Muscle of back (tissue), 11 donors: ENCODE measurements around the gene ZNF330. TPM values are rescaled to one million over a fixed set of nuclear protein-coding genes. Genes with fewer than 3 reads are reported as not detected.

Experiments
- DNase-seq, 3 donors: peaks; one replicate each; pipeline versions ENCODE4 v3.0.0 to v3.0.0-alpha.2; 2013
- polyA plus RNA-seq, 10 donors: library from polyadenylated mRNA; unstranded; fragments of 120-200 nt; gene quantifications; one replicate each; pipeline ENCODE4 v1.2.1, GENCODE V29; 2013; ENCODE audit not compliant: insufficient read length in 10 of 10

ZNF330 gene
- polyA plus RNA-seq, 10 donors = 32.2 to 40.2 (median 37.2) TPM

DNA sequence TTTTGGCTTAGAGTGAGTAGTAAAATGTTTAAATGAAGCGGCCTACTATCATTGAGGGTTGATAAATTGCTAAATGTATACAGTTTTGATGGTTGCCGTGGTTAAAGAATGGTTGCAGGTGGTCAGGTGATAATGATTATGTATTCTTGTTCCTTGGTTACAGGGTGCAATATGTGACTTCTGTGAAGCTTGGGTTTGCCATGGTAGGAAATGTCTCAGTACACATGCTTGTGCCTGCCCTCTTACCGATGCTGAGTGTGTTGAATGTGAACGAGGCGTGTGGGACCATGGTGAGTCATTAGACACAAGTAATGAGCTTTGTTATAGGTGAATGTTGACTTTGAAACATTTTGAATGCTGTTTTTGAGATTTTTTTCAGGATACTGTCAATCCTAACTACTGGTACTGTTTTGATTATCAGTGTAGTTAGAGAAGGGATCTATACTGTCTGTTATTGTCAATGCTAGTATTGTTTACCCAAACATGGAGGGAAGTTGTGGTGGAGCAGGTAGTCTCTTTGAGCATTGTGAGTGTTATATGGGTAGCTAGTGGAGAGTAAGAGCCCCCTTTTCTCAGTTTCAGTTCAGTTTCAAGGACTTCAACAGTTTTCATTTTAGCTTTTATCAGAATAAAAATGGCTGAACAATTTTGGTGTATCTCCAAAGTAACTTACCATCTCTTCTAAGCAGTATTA is 8.9 kb downstream of the ZNF330 start:
- DNase-seq = no peak

GRCh38 chr4:141233673-141234072 is 13.0 kb downstream of the ZNF330 start:
- DNase-seq = no peak

- peak in 1 of 3 donors; percentile 51 for DNase-seq
Measured at GRCh38 chr4:141238186-141238585, 17.5 kb downstream of the ZNF330 start.

DNA sequence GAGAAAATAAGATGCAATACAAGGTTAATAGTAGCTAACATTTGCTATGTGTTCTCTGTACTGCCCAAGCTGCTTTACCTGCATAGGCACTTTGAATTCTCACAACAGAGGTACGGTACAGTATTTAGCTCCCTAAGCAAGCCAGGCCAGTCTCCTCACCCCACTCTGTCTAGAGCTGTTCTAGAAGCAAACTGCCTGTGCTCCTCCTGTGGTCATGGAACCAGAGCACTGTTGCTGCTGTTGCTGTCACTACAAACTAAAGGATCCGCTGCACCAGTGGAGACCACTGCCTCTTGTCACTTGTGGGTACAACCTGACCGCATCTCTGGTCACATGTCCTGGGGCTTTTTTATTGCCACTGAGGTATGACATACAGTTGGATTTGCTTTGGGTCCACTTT is 19.6 kb downstream of the ZNF330 start:
- no peak for DNase-seq

- no peak for DNase-seq
Measured at GRCh38 chr4:141240671-141241070, 20.0 kb downstream of the ZNF330 start.

DNA sequence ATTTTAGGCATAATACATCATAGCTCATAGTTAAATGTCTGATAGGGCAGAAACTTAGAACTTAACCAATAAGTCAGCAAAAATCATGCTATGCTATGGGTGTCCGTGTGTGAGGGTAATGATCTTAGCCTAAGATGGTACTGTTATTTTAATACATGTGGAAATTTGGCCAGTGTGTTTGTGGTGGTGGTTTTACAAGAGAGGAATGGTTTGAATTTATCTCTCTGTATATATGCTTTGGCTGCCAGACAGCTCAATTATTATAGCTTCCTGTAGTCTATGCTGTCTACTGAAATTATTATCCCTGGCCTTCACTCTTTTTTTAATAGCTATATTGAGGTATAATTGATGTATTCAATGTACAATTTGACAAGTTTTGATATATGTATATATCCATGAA is 21.3 kb downstream of the ZNF330 start:
- no peak for DNase-seq

GRCh38 chr4:141244419-141244818 is 23.7 kb downstream of the ZNF330 start:
- DNase-seq = no peak

DNA sequence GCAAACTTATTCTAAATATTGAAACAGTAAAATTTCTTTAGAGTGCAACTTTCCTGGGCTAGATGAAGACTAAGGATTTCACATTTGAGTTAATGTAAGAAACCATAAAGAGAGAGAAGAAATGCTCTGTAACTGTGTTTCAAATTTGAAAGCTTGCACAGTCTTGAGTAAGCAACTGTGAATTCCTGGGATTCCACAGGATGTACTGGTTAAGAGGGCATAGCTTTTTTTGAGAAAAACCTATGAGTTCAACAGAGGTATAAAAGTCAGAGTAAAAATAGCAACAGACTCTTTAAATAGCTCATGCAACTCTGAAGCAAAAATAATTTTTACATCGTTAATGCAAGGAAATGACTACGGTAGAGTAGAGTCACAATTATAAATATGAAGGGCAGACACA is 25.5 kb downstream of the ZNF330 start:
- DNase-seq = peak in 1 of 3 donors; percentile 64

DNA sequence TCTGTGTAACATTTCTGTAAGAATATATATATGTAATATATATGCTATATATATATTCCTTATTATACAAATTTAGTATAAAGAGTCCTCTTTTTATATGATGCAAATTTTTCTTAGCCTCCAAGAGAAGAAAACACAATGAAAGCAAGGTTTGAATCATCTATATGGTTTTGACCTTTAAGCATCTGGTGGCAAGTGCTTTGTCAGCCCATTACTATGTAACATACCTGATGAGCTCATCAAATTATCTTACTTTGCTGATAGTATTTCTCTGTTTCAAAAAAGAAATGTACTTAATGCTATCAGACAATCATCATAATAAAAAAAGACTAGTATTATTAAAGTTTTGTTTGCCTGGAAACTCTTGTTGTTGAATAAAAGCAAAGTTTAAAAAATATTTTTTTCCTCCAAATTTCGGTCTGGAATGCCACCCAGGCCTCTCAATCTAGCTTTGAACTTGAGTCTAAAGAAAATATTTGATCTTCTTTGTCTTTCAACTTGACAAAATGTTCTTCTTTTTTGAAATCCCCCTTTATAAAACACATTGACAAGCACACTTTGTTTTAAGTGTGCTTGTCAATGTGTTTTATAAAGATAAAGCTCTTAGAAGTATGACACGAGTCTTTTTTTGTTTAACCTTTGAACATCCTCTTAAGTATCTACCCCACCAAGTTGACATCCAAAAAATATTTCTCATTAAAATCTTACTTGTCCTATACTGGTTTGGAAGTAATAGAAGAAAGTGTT is 26.2 kb downstream of the ZNF330 start:
- DNase-seq = no peak

GRCh38 chr4:141247430-141247780 is 26.7 kb downstream of the ZNF330 start:
- no peak for DNase-seq

GRCh38 chr4:141248029-141248428 is 27.3 kb downstream of the ZNF330 start:
- DNase-seq = no peak

DNA sequence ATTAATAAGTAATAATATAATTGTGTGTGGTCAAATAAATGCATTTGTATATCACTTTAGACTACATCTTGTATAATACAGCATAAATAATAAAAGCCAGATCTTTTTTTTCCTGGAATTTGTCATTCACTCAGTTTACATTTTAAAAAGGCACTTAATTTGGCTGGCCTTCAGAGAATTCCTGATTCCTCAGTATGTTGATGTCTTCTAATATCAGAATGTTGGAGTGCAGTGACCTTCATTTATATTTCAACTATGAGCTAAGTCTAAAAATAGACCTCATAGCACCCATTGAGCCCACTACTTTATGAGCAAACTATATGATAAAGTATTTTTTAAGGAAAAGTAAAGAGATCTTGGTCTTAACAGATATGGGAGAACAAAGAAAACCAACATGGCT is 27.8 kb downstream of the ZNF330 start:
- DNase-seq = no peak

GRCh38 chr4:141254326-141254725 is 33.6 kb downstream of the ZNF330 start:
- DNase-seq = no peak

- no peak for DNase-seq
Measured at GRCh38 chr4:141255016-141255415, 34.3 kb downstream of the ZNF330 start.

DNA sequence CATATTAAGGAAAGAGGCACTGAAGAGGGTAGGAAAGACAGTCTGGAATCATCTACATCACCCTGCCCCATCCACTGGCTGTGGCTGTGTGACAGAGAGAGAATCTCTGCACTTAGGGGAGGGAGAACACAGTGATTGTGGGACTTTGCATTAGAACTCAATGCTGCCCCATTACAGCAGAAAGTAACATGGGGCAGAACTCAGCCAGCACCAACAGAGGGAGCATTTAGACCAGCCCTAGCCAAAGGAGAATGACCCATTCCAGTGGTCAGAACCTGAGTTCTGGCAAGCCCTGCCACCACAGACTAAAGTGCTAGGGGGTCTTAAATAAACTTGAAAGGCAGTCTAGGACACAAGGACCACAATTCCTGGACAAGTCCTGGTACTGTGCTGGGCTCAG is 37.9 kb downstream of the ZNF330 start:
- DNase-seq = no peak

- DNase-seq = peak in 1 of 3 donors; percentile 67
Measured at GRCh38 chr4:141275834-141276233, 55.1 kb downstream of the ZNF330 start.

DNA sequence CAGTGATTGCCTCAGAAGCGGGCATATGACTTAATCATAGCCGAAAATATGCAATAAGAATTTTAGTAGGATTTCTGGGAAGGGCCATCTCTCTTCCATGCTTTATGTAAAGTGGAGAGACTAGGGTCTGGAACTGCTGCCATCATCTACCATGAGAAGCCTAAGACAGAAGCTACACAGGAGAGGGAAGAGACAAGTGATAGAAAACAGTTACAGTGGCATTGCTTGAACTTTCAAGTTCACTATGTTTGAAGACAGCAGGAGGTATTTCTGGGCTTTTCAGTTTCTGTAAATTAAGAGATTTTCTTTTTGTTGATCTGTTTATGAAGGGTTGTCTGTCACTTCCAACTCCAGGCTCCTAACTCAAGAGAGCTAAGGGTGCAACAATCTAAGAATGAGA is 62.5 kb downstream of the ZNF330 start:
- DNase-seq = no peak

DNA sequence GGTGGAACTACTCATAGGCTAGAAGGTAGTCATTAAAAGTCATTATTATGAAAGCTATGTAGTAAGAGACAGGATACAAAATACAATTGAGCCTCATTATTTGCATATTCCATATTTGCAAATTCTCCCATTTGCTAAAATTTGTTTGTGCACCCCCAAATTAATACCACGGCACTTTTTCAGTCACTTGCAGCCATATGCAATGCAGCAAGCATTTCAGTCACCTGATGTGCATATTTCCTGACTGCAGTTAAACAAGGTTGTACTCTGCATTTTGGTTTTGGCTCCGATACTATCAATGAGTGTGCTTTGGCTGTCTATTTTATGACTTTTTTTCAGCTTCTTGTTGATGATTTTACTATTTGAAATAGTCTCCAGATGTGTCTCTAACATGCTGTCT is 62.9 kb downstream of the ZNF330 start:
- no peak for DNase-seq

Other genes with a start within 250 kb of the ZNF330 start
- gene RNF150, start 87.4 kb upstream of the ZNF330 start, polyA plus RNA-seq = 10 to 100 TPM; 30.4 to 43.4 (median 38.0) TPM